H1 (cell line): Measurements from ENCODE around the gene EBF3. TPM values are rescaled to one million over a fixed set of nuclear protein-coding genes. Genes with fewer than 3 reads are reported as not detected.

ENCODE experiments used
- EZH2 ChIP-seq: fragments of 200-600 bp; sonication (generic); IDR thresholded peaks from 2 replicates; pipeline ENCODE4 v1.7.1; 2012; ENCODE audit warnings: low read depth, mild to moderate bottlenecking, moderate library complexity, low read length, inconsistent platforms; ENCODE audit not compliant: severe bottlenecking
- RXRA ChIP-seq: IDR thresholded peaks from 2 replicates; pipeline ENCODE4 v1.6.1; 2011; ENCODE audit warnings: low read depth, mild to moderate bottlenecking, low read length, moderate library complexity; ENCODE audit not compliant: insufficient read depth
- polyA plus RNA-seq, 7 experiments: library from polyadenylated mRNA; depleted of rRNA in 3 of 7; stranded (reverse) in 5 of 7; unstranded in 2 of 7; fragments of >200 nt in 5 of 7; fragments of 200-250 nt in 2 of 7; gene quantifications; 1 replicate in 5 of 7; 2 replicates in 1 of 7; 4 replicates in 1 of 7; pipeline versions ENCODE4 v1.2.1 to v1.2.3, GENCODE V29; 2011 to 2013; ENCODE audit warnings: missing spikeins in 2 of 7, mixed read lengths in 2 of 7
- total RNA-seq: library from RNA; stranded (reverse); fragmentation: NEBNext Ultra II Directional; extraction: Animal tissue kit (Norgen Biotek cat#: 25700); gene quantifications from 2 replicates; pipeline ENCODE4 v1.2.1, GENCODE V29; 2021

Gene EBF3
- total and polyA plus RNA-seq, 2 of the 8 experiments (the other 6 are each of a cell fraction or from before 2014, with no cell fraction given), result 0.08 to 0.26 TPM

GRCh38 chr10:129950676-129951075 lies 13.4 kb downstream of the EBF3 start (continued):
- TF ChIP-seq RXRA (no peak), EZH2 (no peak)
